Mucosa of descending colon (tissue), 3 donors: ENCODE results near the gene BNC2. TPM values are rescaled to one million over a fixed set of nuclear protein-coding genes. Genes with fewer than 3 reads are reported as not detected.

Source experiments
- ATAC-seq: fragments of 200-7000 bp; cut with Tn5 transposase; one replicate; pipeline ENCODE4 v1.9.1; 2020; ENCODE audit warnings: mild to moderate bottlenecking, moderate library complexity
- DNase-seq, 3 donors: peaks; one replicate each; pipeline ENCODE4 v3.0.0-alpha.2; 2020
- H3K36me3 ChIP-seq: fragments of 200-600 bp; one replicate; pipeline ENCODE4 v1.8.0; 2021; ENCODE audit warnings: low read depth, mild to moderate bottlenecking
- H3K4me1 ChIP-seq: fragments of 200-600 bp; one replicate; pipeline ENCODE4 v1.8.0; 2021; ENCODE audit warnings: low read depth, mild to moderate bottlenecking
- H3K4me3 ChIP-seq: fragments of 200-600 bp; one replicate; pipeline ENCODE4 v1.8.0; 2021; ENCODE audit warnings: mild to moderate bottlenecking
- H3K9me3 ChIP-seq: fragments of 200-600 bp; one replicate; pipeline ENCODE4 v1.8.0; 2021; ENCODE audit warnings: mild to moderate bottlenecking
- CTCF ChIP-seq: fragments of 200-600 bp; IDR thresholded peaks from one replicate; pipeline ENCODE4 v1.8.0; 2022; ENCODE audit warnings: antibody characterized with exemption, mild to moderate bottlenecking
- intact Hi-C, 2 donors: fragments of 100-400 bp; cut with DNase I in 1 of 2; cut with micrococcal nuclease in 1 of 2; formaldehyde crosslinking; loops; one replicate each; pipeline versions ENCODE4 v1.11.0 to v1.11.1; 2022; cut with DNase I, micrococcal nuclease
- total RNA-seq, 3 donors: library from RNA; stranded (reverse); fragmentation: NEBNext Ultra II Directional in 2 of 3; extraction: Animal tissue kit (Norgen Biotek cat#: 25700) in 2 of 3; gene quantifications; one replicate each; pipeline versions ENCODE4 v1.2.1 to v1.2.4, GENCODE V29; 2021 to 2023
- donor health status: DM: no; HTN: no; CAD: no; lungs with moderate emphysema.
- donor health status: DM: no; HTN: no; CAD: no.
- donor health status: DM: no; HTN: yes; CAD: no.

BNC2 gene
- total RNA-seq, 3 donors from 2014 or later, result 8.2 to 192 (median 12.0) TPM

- no peak overlapping the region for H3K4me3 ChIP-seq
- DNase-seq (no peak), ATAC-seq (no peak)
- H3K4me1 ChIP-seq, result peaks cover 3% of the 10 kb centered on the region
- no peaks in the 10 kb centered on the region for H3K36me3 ChIP-seq
- intact Hi-C loops, result no loop called here
- no peaks in the 10 kb centered on the region for H3K9me3 ChIP-seq
- no peak for TF ChIP-seq CTCF
Observed at GRCh38 chr9:16866587-16866986, 3.9 kb downstream of the BNC2 start.

GRCh38 chr9:16864649-16865434, 5.6 kb downstream of the BNC2 start:
- no peak for DNase-seq
- no peak for ATAC-seq

GRCh38 chr9:16848179-16848578, 22.3 kb downstream of the BNC2 start:
- ATAC-seq, result no peak
- Histone ChIP-seq H3K9me3 (no peaks in the 10 kb centered on the region), H3K36me3 (no peaks in the 10 kb centered on the region), H3K4me1 (no peaks in the 10 kb centered on the region), H3K4me3 (no peak overlapping the region)
- intact Hi-C loops, result no loop called here
- no peak for DNase-seq
- no peak for TF ChIP-seq CTCF

More at GRCh38 chr9:16864649-16865434, 5.6 kb downstream of the BNC2 start:
- no peaks in the 10 kb centered on the region for H3K36me3 ChIP-seq
- intact Hi-C loops, result no loop called here
- H3K9me3 ChIP-seq, result no peaks in the 10 kb centered on the region
- H3K4me3 ChIP-seq, result no peak overlapping the region
- no peak for TF ChIP-seq CTCF
- no peaks in the 10 kb centered on the region for H3K4me1 ChIP-seq

- ATAC-seq (no peak), DNase-seq (no peak)
- Histone ChIP-seq H3K9me3 (no peaks in the 10 kb centered on the region), H3K4me3 (no peak overlapping the region), H3K4me1 (no peaks in the 10 kb centered on the region), H3K36me3 (no peaks in the 10 kb centered on the region)
- TF ChIP-seq CTCF, result no peak
- intact Hi-C loops, result no loop called here
Observed at GRCh38 chr9:16846986-16847385, 23.5 kb downstream of the BNC2 start.

GRCh38 chr9:16846367-16846766, 24.1 kb downstream of the BNC2 start:
- Histone ChIP-seq H3K4me1 (no peaks in the 10 kb centered on the region), H3K9me3 (no peaks in the 10 kb centered on the region), H3K36me3 (no peaks in the 10 kb centered on the region), H3K4me3 (no peak overlapping the region)
- ATAC-seq (no peak), DNase-seq (no peak)
- intact Hi-C loops, result no loop called here
- TF ChIP-seq CTCF, result no peak
